HEK293T (cell line): ENCODE measurements around the gene HPSE2.

ENCODE experiments used
- BHLHE40 ChIP-seq: fragments of 450-650 bp; IDR thresholded peaks from 2 replicates; pipeline ENCODE4 v1.6.1; 2016; ENCODE audit warnings: mild to moderate bottlenecking, moderate library complexity, borderline replicate concordance
- TARDBP ChIP-seq: fragments of 450-650 bp; IDR thresholded peaks from 2 replicates; pipeline ENCODE4 v1.6.1; 2016
- TF ChIP-seq, protein P1 (sequence below): fragments of 450-650 bp; IDR thresholded peaks from 2 replicates; pipeline ENCODE4 v1.6.1; 2016

GRCh38 chr10:98458809-98459784 is 776.6 kb downstream of the HPSE2 start:
- TF ChIP-seq BHLHE40, result no peak
- TF ChIP-seq, protein P1, sequence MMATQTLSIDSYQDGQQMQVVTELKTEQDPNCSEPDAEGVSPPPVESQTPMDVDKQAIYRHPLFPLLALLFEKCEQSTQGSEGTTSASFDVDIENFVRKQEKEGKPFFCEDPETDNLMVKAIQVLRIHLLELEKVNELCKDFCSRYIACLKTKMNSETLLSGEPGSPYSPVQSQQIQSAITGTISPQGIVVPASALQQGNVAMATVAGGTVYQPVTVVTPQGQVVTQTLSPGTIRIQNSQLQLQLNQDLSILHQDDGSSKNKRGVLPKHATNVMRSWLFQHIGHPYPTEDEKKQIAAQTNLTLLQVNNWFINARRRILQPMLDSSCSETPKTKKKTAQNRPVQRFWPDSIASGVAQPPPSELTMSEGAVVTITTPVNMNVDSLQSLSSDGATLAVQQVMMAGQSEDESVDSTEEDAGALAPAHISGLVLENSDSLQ, result no peak
- TF ChIP-seq TARDBP, result no peak
